DMS153 treated with DMSO at 0.1 percent for 48 hours (cell line): Measurements from ENCODE around the gene SH3PXD2A.

Experiments used
- DNase-seq: peaks from one replicate; lab custom pipeline; 2025; ENCODE audit not compliant: unreplicated experiment; lab: John Stamatoyannopoulos, UW

SH3PXD2A gene

GRCh38 chr10:103572347-103573204 is 282.8 kb downstream of the SH3PXD2A start:
- DNase-seq = no peak

- no peak for DNase-seq
Measured at GRCh38 chr10:103571656-103571975, 283.8 kb downstream of the SH3PXD2A start.

GRCh38 chr10:103570844-103571655 is 284.3 kb downstream of the SH3PXD2A start:
- no peak for DNase-seq

GRCh38 chr10:103569896-103570295 is 285.5 kb downstream of the SH3PXD2A start:
- no peak for DNase-seq

- DNase-seq = no peak
Measured at GRCh38 chr10:103568505-103568904, 286.9 kb downstream of the SH3PXD2A start.

GRCh38 chr10:103566536-103566935 is 288.8 kb downstream of the SH3PXD2A start:
- no peak for DNase-seq

- DNase-seq = no peak
Measured at GRCh38 chr10:103564776-103565520, 290.4 kb downstream of the SH3PXD2A start.

- no peak for DNase-seq
Measured at GRCh38 chr10:103564116-103564501, 291.3 kb downstream of the SH3PXD2A start.

- no peak for DNase-seq
Measured at GRCh38 chr10:103563231-103564115, 291.9 kb downstream of the SH3PXD2A start.

- DNase-seq = no peak
Measured at GRCh38 chr10:103562383-103562782, 293.0 kb downstream of the SH3PXD2A start.

GRCh38 chr10:103560886-103561285 is 294.5 kb downstream of the SH3PXD2A start:
- DNase-seq = no peak

- DNase-seq = no peak
Measured at GRCh38 chr10:103559776-103560175, 295.6 kb downstream of the SH3PXD2A start.

- no peak for DNase-seq
Measured at GRCh38 chr10:103558911-103559310, 296.5 kb downstream of the SH3PXD2A start.

- DNase-seq = no peak
Measured at GRCh38 chr10:103557455-103557854, 297.9 kb downstream of the SH3PXD2A start.

- DNase-seq = no peak
Measured at GRCh38 chr10:103556383-103557007, 298.9 kb downstream of the SH3PXD2A start.

- DNase-seq = no peak
Measured at GRCh38 chr10:103555712-103556111, 299.7 kb downstream of the SH3PXD2A start.

- DNase-seq = no peak
Measured at GRCh38 chr10:103555325-103555649, 300.1 kb downstream of the SH3PXD2A start.

GRCh38 chr10:103554488-103555324 is 300.7 kb downstream of the SH3PXD2A start:
- DNase-seq = peak; percentile 50

GRCh38 chr10:103553743-103554487 is 301.5 kb downstream of the SH3PXD2A start:
- no peak for DNase-seq
